SK-N-SH (cell line): ENCODE results near the gene ANKRD2. TPM values are rescaled to one million over a fixed set of nuclear protein-coding genes. Genes with fewer than 3 reads are reported as not detected.

Source experiments
- CTCF ChIA-PET: fragments of 300-600, 350-600 bp; formaldehyde crosslinking; extraction: SDS; loops from one replicate; lab custom pipeline; 2021; lab: Yijun Ruan, JAX
- POLR2A ChIA-PET: fragments of 350-600 bp; sonication (Branson Sonifier 250); formaldehyde crosslinking; extraction: SDS; loops from one replicate; lab custom pipeline; 2020; ENCODE audit warnings: antibody characterized with exemption, inconsistent platforms; lab: Yijun Ruan, JAX
- DNase-seq: peaks from one replicate; pipeline ENCODE4 v3.0.0; 2012
- H2AFZ ChIP-seq: fragments of 200-600 bp; sonication (generic); 2 replicates; pipeline ENCODE4 v1.8.1; 2016; ENCODE audit warnings: antibody characterized with exemption, mild to moderate bottlenecking, low read depth
- H3F3A ChIP-seq: fragments of 200-600 bp; sonication (generic); replicated peaks from 2 replicates; pipeline ENCODE3; 2016; ENCODE audit warnings: antibody characterized with exemption, mild to moderate bottlenecking; ENCODE audit not compliant: insufficient read depth
- H3K27ac ChIP-seq, 2 experiments: fragments of 200-500 bp in 1 of 2; fragments of 200-600 bp in 1 of 2; sonication (Bioruptor generic) in 1 of 2; sonication (generic), shearing (Covaris generic) in 1 of 2; 2 replicates each; pipeline versions ENCODE4 v1.5.1 to v1.6.1; 2014 to 2016; ENCODE audit warnings: low read depth in 2 of 2, inconsistent platforms in 1 of 2, low read length in 1 of 2, mild to moderate bottlenecking in 1 of 2, mixed read lengths in 1 of 2
- H3K27me3 ChIP-seq: fragments of 200-600 bp; sonication (generic), shearing (Covaris generic); 2 replicates; pipeline ENCODE4 v1.6.1; 2016; ENCODE audit warnings: mixed run types; ENCODE audit not compliant: insufficient read depth
- H3K36me3 ChIP-seq, 2 experiments: fragments of 200-500 bp in 1 of 2; fragments of 200-600 bp in 1 of 2; sonication (Bioruptor generic) in 1 of 2; sonication (generic) in 1 of 2; replicated peaks in 1 of 2; 2 replicates each; pipeline versions ENCODE3 to v1.5.1; 2014 to 2016; ENCODE audit warnings: low read length in 1 of 2, mild to moderate bottlenecking in 1 of 2; ENCODE audit not compliant: insufficient read depth in 2 of 2, control insufficient read depth in 1 of 2
- H3K4me1 ChIP-seq, 2 experiments: fragments of 200-500 bp in 1 of 2; fragments of 200-600 bp in 1 of 2; sonication (Bioruptor generic) in 1 of 2; sonication (generic), shearing (Covaris generic) in 1 of 2; 2 replicates each; pipeline versions ENCODE4 v1.5.1 to v1.6.1; 2014 to 2016; ENCODE audit warnings: low read depth in 1 of 2, low read length in 1 of 2, mixed run types in 1 of 2; ENCODE audit not compliant: insufficient read depth in 2 of 2, control insufficient read depth in 1 of 2
- H3K4me2 ChIP-seq: fragments of 200-600 bp; sonication (generic), shearing (Covaris generic); 2 replicates; pipeline ENCODE4 v1.6.1; 2017; ENCODE audit warnings: mixed run types
- H3K4me3 ChIP-seq, 2 experiments: fragments of 200-500 bp in 1 of 2; fragments of 200-600 bp in 1 of 2; sonication (Bioruptor generic) in 1 of 2; sonication (generic), shearing (Covaris generic) in 1 of 2; 2 replicates each; pipeline versions ENCODE4 v1.5.1 to v1.8.1; 2014 to 2016; ENCODE audit warnings: low read depth in 2 of 2, inconsistent platforms in 1 of 2, low read length in 1 of 2, mild to moderate bottlenecking in 1 of 2, mixed read lengths in 1 of 2, moderate library complexity in 1 of 2
- H3K79me2 ChIP-seq: fragments of 200-600 bp; sonication (generic); 2 replicates; pipeline ENCODE4 v1.8.1; 2017; ENCODE audit warnings: mild to moderate bottlenecking; ENCODE audit not compliant: insufficient read depth
- H3K9ac ChIP-seq: fragments of 200-600 bp; sonication (generic); 2 replicates; pipeline ENCODE4 v1.6.1; 2017; ENCODE audit warnings: mixed run types
- H3K9me2 ChIP-seq: fragments of 200-600 bp; sonication (generic); 2 replicates; pipeline ENCODE4 v1.6.1; 2017; ENCODE audit warnings: mixed run types
- H3K9me3 ChIP-seq: fragments of 200-600 bp; sonication (generic); 2 replicates; pipeline ENCODE4 v1.6.1; 2017; ENCODE audit warnings: mixed run types, mild to moderate bottlenecking, moderate library complexity
- H4K20me1 ChIP-seq: fragments of 200-600 bp; sonication (generic); 2 replicates; pipeline ENCODE4 v1.6.1; 2017; ENCODE audit warnings: mild to moderate bottlenecking, mixed run types; ENCODE audit not compliant: insufficient read depth
- EP300 ChIP-seq, 2 experiments: IDR thresholded peaks; 2 replicates each; pipeline versions ENCODE4 v1.4.0 to v1.6.1; 2012; ENCODE audit warnings: borderline replicate concordance in 1 of 2, low read depth in 1 of 2, low read length in 1 of 2
- FOXM1 ChIP-seq: IDR thresholded peaks from 2 replicates; pipeline ENCODE4 v1.4.0; 2012; ENCODE audit warnings: low read depth, mild to moderate bottlenecking
- GABPA ChIP-seq: IDR thresholded peaks from 2 replicates; pipeline ENCODE4 v1.4.0; 2012; ENCODE audit warnings: low read depth, mild to moderate bottlenecking
- GATA2 ChIP-seq: sonication (generic); formaldehyde crosslinking; IDR thresholded peaks from 2 replicates; pipeline ENCODE4 v1.5.0; 2020; ENCODE audit warnings: mild to moderate bottlenecking, missing genetic modification reagents
- MEF2A ChIP-seq: IDR thresholded peaks from 2 replicates; pipeline ENCODE4 v1.4.0; 2012; ENCODE audit warnings: low read depth, borderline replicate concordance
- MXI1 ChIP-seq: IDR thresholded peaks from 2 replicates; pipeline ENCODE4 v1.6.1; 2012; ENCODE audit warnings: mild to moderate bottlenecking, low read depth, low read length, improper control_type of control experiment
- NRF1 ChIP-seq: IDR thresholded peaks from 2 replicates; pipeline ENCODE4 v1.6.1; 2012; ENCODE audit warnings: low read depth, mild to moderate bottlenecking, low read length
- POLR2AphosphoS5 ChIP-seq: IDR thresholded peaks from 2 replicates; pipeline ENCODE4 v1.6.1; 2012; ENCODE audit warnings: low read depth, low read length
- RAD21 ChIP-seq: IDR thresholded peaks from 2 replicates; pipeline ENCODE4 v1.6.1; 2012; ENCODE audit warnings: mild to moderate bottlenecking, low read length
- RXRA ChIP-seq: IDR thresholded peaks from 2 replicates; pipeline ENCODE4 v1.4.0; 2012; ENCODE audit warnings: low read depth, mild to moderate bottlenecking, borderline replicate concordance
- SMC3 ChIP-seq: IDR thresholded peaks from 2 replicates; pipeline ENCODE4 v1.6.1; 2012; ENCODE audit warnings: low read depth, low read length, improper control_type of control experiment
- TAF1 ChIP-seq: IDR thresholded peaks from 2 replicates; pipeline ENCODE4 v1.6.1; 2012; ENCODE audit warnings: low read depth, mild to moderate bottlenecking, low read length, moderate library complexity, borderline replicate concordance
- TCF12 ChIP-seq: IDR thresholded peaks from 2 replicates; pipeline ENCODE4 v1.4.0; 2012
- TEAD4 ChIP-seq: IDR thresholded peaks from 2 replicates; pipeline ENCODE4 v1.4.0; 2012; ENCODE audit warnings: mild to moderate bottlenecking, borderline replicate concordance; ENCODE audit not compliant: insufficient read depth
- YY1 ChIP-seq: IDR thresholded peaks from 2 replicates; pipeline ENCODE4 v1.4.0; 2012; ENCODE audit warnings: low read depth, mild to moderate bottlenecking
- WGBS: methylation state at CpG from one replicate; pipeline ENCODE4 v1.1.6; 2017; ENCODE audit warnings: low lambda C conversion rate; 5-methylcytosine and 5-hydroxymethylcytosine counted together
- polyA plus RNA-seq, 3 experiments: library from polyadenylated mRNA; depleted of rRNA; stranded (reverse); fragments of >200 nt; gene quantifications; 2 replicates each; pipeline ENCODE4 v1.2.3, GENCODE V29; 2012
- TF ChIP-seq, protein P1 (sequence below): fragments of 150-350 bp; IDR thresholded peaks from 2 replicates; pipeline ENCODE4 v1.6.1; 2016; ENCODE audit warnings: mild to moderate bottlenecking, low read depth, low read length
- TF ChIP-seq, protein P2 (sequence below): IDR thresholded peaks from 2 replicates; pipeline ENCODE4 v1.4.0; 2012; ENCODE audit warnings: low read depth, borderline replicate concordance
- TF ChIP-seq, protein P3 (sequence below): fragments of 200-600 bp; sonication (generic); IDR thresholded peaks from 2 replicates; pipeline ENCODE4 v1.6.1; 2017; ENCODE audit warnings: antibody characterized with exemption, mild to moderate bottlenecking, moderate library complexity
- TF ChIP-seq, protein P4 (sequence below): fragments of 150-350 bp; IDR thresholded peaks from 2 replicates; pipeline ENCODE4 v1.6.1; 2017; ENCODE audit warnings: antibody characterized with exemption, low read length, low read depth, borderline replicate concordance

Gene ANKRD2
- polyA plus RNA-seq, 1 of the 3 experiments (the other 2 are of a cell fraction): 0.72 TPM

DNA sequence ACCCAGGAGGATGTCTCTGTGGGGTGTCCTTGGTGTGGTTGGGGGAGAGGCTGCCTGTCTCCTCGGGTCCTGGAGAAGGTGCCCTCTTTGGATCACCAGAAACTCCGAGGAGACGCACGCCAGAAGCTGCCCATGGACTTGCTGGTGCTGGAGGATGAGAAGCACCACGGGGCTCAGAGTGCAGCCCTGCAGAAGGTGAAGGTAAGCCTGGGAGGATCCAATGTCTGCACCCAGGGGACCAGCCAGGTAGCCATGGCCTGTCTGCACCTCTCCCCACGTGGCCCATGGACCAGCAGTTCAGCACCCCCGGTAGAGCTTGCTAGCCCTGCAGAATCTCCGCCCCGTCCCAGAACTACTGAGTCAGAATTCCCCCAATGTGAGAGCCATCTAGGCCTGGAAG is 5.1 kb downstream of the ANKRD2 start:
- 66% methylated on average over 6 of the region's 9 CpGs for WGBS
- POLR2A ChIA-PET: no interaction called here
- H4K20me1 ChIP-seq: no peaks in the 10 kb centered on the region
- H3K9me3 ChIP-seq: no peaks in the 10 kb centered on the region
- H3K4me2 ChIP-seq: no peak overlapping the region
- H3K4me3 ChIP-seq: no peak overlapping the region
- peaks cover 29% of the 10 kb centered on the region for H3F3A ChIP-seq
- no peaks in the 10 kb centered on the region for H3K36me3 ChIP-seq
- TF ChIP-seq TEAD4 (no peak), GATA2 (no peak), GABPA (no peak)
- no peak overlapping the region for H2AFZ ChIP-seq
- H3K4me1 ChIP-seq: peaks cover 6 to 17% of the 10 kb centered on the region in 2 experiments; a peak in 3 of 4 replicates
- no peaks in the 10 kb centered on the region for H3K9me2 ChIP-seq
- no peaks in the 10 kb centered on the region for H3K79me2 ChIP-seq
- no peak for DNase-seq
- H3K27me3 ChIP-seq: no peaks in the 10 kb centered on the region
- H3K27ac ChIP-seq: no peak overlapping the region
- CTCF ChIA-PET: interaction anchor here (1.4 kb wide), 1 partner anchor 100 kb away, joined by 3 read pairs; no protein-coding TSS in a partner anchor
- H3K9ac ChIP-seq: no peak overlapping the region

DNA sequence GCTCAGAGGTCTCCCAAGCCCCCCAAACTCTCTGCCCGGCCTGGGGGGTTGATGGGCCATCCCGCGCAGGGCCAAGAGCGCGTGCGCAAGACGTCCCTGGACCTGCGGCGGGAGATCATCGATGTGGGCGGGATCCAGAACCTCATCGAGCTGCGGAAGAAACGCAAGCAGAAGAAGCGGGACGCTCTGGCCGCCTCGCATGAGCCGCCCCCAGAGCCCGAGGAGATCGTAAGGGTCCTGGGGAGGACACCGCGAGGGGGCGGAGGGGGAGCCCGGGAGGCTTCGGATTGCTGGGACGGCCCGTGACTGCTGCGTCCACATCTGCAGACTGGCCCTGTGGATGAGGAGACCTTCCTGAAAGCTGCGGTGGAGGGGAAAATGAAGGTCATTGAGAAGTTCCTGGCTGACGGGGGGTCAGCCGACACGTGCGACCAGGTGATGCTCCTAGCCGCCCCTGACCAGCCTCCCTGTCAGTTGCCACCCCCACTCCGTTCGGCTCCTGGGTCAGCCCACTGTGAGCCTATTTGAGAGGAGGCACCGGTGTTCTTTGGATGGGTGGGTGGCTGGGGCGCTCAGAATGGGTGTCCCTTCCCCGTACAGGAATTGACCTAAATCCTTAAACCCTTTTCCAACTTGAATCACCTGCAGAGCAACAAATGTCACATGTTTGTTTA is 5.7 kb downstream of the ANKRD2 start:
- TF ChIP-seq MEF2A: no peak
- TF ChIP-seq RXRA: no peak
- TF ChIP-seq NRF1: no peak
- no peak for TF ChIP-seq POLR2AphosphoS5
- TF ChIP-seq RAD21: no peak
- TF ChIP-seq, protein P1, sequence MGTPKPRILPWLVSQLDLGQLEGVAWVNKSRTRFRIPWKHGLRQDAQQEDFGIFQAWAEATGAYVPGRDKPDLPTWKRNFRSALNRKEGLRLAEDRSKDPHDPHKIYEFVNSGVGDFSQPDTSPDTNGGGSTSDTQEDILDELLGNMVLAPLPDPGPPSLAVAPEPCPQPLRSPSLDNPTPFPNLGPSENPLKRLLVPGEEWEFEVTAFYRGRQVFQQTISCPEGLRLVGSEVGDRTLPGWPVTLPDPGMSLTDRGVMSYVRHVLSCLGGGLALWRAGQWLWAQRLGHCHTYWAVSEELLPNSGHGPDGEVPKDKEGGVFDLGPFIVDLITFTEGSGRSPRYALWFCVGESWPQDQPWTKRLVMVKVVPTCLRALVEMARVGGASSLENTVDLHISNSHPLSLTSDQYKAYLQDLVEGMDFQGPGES: no peak
- TF ChIP-seq, protein P2, sequence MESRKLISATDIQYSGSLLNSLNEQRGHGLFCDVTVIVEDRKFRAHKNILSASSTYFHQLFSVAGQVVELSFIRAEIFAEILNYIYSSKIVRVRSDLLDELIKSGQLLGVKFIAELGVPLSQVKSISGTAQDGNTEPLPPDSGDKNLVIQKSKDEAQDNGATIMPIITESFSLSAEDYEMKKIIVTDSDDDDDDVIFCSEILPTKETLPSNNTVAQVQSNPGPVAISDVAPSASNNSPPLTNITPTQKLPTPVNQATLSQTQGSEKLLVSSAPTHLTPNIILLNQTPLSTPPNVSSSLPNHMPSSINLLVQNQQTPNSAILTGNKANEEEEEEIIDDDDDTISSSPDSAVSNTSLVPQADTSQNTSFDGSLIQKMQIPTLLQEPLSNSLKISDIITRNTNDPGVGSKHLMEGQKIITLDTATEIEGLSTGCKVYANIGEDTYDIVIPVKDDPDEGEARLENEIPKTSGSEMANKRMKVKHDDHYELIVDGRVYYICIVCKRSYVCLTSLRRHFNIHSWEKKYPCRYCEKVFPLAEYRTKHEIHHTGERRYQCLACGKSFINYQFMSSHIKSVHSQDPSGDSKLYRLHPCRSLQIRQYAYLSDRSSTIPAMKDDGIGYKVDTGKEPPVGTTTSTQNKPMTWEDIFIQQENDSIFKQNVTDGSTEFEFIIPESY: no peak
- no peak for TF ChIP-seq TAF1
- TF ChIP-seq, protein P3, sequence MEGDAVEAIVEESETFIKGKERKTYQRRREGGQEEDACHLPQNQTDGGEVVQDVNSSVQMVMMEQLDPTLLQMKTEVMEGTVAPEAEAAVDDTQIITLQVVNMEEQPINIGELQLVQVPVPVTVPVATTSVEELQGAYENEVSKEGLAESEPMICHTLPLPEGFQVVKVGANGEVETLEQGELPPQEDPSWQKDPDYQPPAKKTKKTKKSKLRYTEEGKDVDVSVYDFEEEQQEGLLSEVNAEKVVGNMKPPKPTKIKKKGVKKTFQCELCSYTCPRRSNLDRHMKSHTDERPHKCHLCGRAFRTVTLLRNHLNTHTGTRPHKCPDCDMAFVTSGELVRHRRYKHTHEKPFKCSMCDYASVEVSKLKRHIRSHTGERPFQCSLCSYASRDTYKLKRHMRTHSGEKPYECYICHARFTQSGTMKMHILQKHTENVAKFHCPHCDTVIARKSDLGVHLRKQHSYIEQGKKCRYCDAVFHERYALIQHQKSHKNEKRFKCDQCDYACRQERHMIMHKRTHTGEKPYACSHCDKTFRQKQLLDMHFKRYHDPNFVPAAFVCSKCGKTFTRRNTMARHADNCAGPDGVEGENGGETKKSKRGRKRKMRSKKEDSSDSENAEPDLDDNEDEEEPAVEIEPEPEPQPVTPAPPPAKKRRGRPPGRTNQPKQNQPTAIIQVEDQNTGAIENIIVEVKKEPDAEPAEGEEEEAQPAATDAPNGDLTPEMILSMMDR: no peak
- no peak for TF ChIP-seq MXI1
- no peak for TF ChIP-seq YY1
- TF ChIP-seq TCF12: no peak
- TF ChIP-seq, protein P4, sequence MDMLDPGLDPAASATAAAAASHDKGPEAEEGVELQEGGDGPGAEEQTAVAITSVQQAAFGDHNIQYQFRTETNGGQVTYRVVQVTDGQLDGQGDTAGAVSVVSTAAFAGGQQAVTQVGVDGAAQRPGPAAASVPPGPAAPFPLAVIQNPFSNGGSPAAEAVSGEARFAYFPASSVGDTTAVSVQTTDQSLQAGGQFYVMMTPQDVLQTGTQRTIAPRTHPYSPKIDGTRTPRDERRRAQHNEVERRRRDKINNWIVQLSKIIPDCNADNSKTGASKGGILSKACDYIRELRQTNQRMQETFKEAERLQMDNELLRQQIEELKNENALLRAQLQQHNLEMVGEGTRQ: no peak
- no peak for TF ChIP-seq FOXM1
- no peak for TF ChIP-seq EP300 (IDR thresholded peaks at IDR 0.05; ENCODE audit: borderline replicate concordance in 1 of 2, low read depth in 1 of 2, low read length in 1 of 2)
- no peak for TF ChIP-seq SMC3
- H3K36me3 ChIP-seq: no peaks in the 10 kb centered on the region
- WGBS: 96% methylated on average over 39 of the region's 40 CpGs
- H4K20me1 ChIP-seq: no peaks in the 10 kb centered on the region
- H3K79me2 ChIP-seq: no peaks in the 10 kb centered on the region
- no peak overlapping the region for H3K4me2 ChIP-seq
- H3K27me3 ChIP-seq: no peaks in the 10 kb centered on the region
- H2AFZ ChIP-seq: no peak overlapping the region
- no peak overlapping the region for H3K27ac ChIP-seq
- ChIA-PET POLR2A (no interaction called here), CTCF (interaction anchor here (1.4 kb wide), 1 partner anchor 99 kb away, joined by 3 read pairs; no protein-coding TSS in a partner anchor)
- H3K9ac ChIP-seq: no peak overlapping the region
- DNase-seq: no peak
- H3K4me3 ChIP-seq: no peak overlapping the region
- H3F3A ChIP-seq: peaks cover 25% of the 10 kb centered on the region
- H3K9me2 ChIP-seq: no peaks in the 10 kb centered on the region
- H3K9me3 ChIP-seq: no peaks in the 10 kb centered on the region
- H3K4me1 ChIP-seq: peaks cover 5 to 12% of the 10 kb centered on the region in 2 experiments; a peak in 2 of 4 replicates
